ENCODE results near the gene NAGPA.

The NAGPA gene

GRCh38 chr16:5000573-5001001 is 33.1 kb downstream of the NAGPA start:
- no peak for DNase-seq

GRCh38 chr16:4994719-4995434 is 38.9 kb downstream of the NAGPA start:
- peak; percentile 65 for DNase-seq

GRCh38 chr16:4991754-4992153 is 42.0 kb downstream of the NAGPA start:
- no peak for DNase-seq

DNA sequence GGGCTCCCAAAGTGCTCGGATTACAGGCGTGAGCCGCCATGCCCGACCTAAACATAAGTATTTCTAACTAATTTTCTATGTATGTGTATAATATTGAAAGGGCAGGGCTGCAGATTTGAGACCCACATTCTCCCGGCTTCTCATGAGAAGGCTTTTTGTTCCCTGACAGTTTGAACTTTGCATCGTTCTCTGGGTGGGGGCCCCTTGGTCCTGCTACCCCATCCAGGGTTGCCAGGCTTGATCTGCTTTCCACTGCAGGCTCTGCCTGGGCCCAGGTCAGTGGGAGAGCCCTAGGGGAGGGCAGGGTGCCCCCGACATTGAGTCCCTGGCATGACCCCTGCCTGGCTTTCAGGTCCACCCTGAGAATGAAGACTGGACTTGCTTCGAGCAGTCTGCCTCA is 43.3 kb downstream of the NAGPA start:
- DNase-seq = no peak

GRCh38 chr16:4989391-4990006 is 44.2 kb downstream of the NAGPA start:
- peak; percentile 16 for DNase-seq

GRCh38 chr16:4988647-4989046 is 45.1 kb downstream of the NAGPA start:
- DNase-seq = no peak

- DNase-seq = peak; percentile 70
Observed at GRCh38 chr16:4987580-4988374, 46.0 kb downstream of the NAGPA start.

GRCh38 chr16:4987250-4987579 is 46.5 kb downstream of the NAGPA start:
- peak; percentile 37 for DNase-seq

- no peak for DNase-seq
Observed at GRCh38 chr16:4984174-4984990, 49.4 kb downstream of the NAGPA start.

- DNase-seq = no peak
Observed at GRCh38 chr16:4982056-4982867, 51.5 kb downstream of the NAGPA start.

GRCh38 chr16:4981473-4981872 is 52.3 kb downstream of the NAGPA start:
- DNase-seq = no peak

- DNase-seq = no peak
Observed at GRCh38 chr16:4980691-4981090, 53.0 kb downstream of the NAGPA start.

GRCh38 chr16:4979736-4980660 is 53.7 kb downstream of the NAGPA start:
- DNase-seq = no peak

- no peak for DNase-seq
Observed at GRCh38 chr16:4979164-4979563, 54.6 kb downstream of the NAGPA start.

DNA sequence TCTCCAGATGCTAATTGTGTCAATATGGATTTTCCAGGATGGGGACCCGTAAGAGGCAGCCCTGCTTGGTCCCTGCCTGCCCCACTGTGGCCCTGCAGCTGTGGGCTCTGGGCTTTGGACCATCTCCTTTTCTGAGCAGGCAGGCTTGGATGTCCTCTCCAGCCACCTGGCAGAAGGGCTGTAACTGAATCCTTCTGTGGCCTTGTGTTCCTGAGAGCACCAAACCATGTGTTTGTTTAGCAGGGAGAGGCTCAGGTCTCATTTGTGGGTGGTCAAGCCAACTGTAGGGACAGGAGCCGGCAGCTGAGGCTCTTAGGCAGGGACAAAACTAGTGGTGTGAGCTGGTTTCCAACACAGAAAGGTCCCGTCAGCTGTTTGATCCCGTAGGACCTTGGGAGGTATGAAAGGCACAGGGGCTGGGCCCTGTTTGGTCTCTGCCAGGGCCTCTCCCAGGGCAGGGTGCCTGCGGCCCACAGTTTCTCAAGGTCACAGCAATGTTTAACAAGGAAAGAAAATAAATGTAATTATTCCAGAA is 57.1 kb downstream of the NAGPA start:
- peak; percentile 13 for DNase-seq

DNA sequence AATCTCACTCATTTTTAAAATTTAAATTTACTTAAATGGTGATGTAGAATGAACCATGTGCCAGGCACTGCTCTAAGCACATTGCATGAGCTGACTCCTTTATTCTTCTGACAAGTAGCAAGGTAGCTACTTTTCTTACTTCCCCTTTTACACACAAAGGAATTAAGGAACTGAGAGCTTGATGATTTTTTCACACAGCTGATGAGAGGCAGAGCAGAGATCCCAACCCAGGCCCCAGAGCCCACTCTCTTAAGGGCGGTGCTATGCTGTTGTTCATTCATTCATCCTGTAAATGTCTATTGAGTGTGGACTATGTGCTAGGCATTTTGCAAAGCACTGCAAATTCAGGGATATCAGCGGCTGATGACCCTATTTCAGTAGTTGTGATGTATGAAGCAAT is 57.7 kb downstream of the NAGPA start:
- DNase-seq = no peak
